OCI-LY1 (cell line): ENCODE results near the gene SMOC2.

Experiments
- EZH2 ChIP-seq: fragments of 200-600 bp; sonication (generic), shearing (Covaris generic); IDR thresholded peaks from 2 replicates; pipeline ENCODE4 v1.8.0; 2017; ENCODE audit warnings: borderline replicate concordance, mixed run types, mild to moderate bottlenecking, antibody characterized with exemption, low read length, moderate library complexity, mixed read lengths
- TF ChIP-seq, protein P1 (sequence below): fragments of 200-600 bp; sonication (generic), shearing (Covaris generic); IDR thresholded peaks from 2 replicates; pipeline ENCODE4 v1.5.1; 2017; ENCODE audit warnings: mild to moderate bottlenecking, antibody characterized with exemption, low read length, moderate library complexity, mixed read lengths

DNA sequence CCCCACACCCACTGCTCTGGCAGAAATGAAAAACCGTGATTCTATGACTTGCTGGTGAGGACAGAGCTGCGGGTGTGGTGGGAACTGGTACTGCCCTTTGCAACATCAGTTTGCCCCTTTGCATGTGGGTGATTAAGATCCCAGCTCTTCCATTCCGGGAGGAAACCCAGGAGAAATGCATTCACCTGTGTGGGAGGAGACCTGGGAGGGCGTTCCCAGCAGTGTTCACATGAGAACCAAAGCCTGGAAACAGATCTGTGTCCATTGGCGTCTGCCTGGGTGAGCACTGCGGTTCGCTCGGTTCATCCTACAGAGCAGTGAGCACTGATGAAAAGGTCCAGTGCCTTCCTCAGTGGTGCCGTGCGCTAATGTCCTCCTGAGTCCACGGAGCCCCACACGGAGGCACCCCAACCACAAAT, 89.7 kb downstream of the SMOC2 start:
- TF ChIP-seq, protein P1, sequence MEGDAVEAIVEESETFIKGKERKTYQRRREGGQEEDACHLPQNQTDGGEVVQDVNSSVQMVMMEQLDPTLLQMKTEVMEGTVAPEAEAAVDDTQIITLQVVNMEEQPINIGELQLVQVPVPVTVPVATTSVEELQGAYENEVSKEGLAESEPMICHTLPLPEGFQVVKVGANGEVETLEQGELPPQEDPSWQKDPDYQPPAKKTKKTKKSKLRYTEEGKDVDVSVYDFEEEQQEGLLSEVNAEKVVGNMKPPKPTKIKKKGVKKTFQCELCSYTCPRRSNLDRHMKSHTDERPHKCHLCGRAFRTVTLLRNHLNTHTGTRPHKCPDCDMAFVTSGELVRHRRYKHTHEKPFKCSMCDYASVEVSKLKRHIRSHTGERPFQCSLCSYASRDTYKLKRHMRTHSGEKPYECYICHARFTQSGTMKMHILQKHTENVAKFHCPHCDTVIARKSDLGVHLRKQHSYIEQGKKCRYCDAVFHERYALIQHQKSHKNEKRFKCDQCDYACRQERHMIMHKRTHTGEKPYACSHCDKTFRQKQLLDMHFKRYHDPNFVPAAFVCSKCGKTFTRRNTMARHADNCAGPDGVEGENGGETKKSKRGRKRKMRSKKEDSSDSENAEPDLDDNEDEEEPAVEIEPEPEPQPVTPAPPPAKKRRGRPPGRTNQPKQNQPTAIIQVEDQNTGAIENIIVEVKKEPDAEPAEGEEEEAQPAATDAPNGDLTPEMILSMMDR = no peak
- no peak for TF ChIP-seq EZH2
